T1000 (cell line): Measurements from ENCODE around the gene ARPC4.
"Not testable (repeated sequence)": the region's sequence is repeated elsewhere in the genome, so short reads cannot be mapped to it uniquely, and the experiment has no call there.

Source experiments
- DNase-seq: peaks from one replicate; lab custom pipeline; 2025; ENCODE audit warnings: mixed read lengths; lab: John Stamatoyannopoulos, UW

The ARPC4 gene

DNA sequence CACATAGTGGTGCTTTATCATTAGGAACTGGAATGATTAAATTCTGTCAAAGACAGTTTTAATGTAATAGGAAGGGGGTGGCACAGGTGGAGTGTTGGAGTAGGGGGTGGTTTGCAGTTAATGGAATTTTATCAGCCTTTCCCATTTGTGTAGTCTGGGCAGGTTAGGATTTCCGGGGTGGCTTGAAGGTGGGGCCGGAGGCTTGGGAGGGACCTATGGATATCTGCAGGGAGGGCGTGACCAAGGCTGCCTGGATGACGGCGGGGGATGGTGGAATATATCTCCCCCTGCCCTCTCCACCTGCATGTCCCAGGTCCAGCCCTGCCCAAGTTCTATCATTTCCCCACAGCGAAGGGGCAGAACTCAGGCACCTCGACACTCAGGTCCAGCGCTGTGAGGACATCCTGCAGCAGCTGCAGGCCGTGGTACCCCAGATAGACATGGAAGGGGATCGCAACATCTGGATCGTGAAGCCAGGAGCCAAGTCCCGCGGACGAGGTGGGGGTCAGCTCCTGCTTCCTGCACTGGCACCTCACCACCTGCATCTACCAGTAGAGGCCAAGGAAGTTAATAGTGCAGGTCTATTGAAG, 32.7 kb downstream of the ARPC4 start:
- no peak for DNase-seq

DNA sequence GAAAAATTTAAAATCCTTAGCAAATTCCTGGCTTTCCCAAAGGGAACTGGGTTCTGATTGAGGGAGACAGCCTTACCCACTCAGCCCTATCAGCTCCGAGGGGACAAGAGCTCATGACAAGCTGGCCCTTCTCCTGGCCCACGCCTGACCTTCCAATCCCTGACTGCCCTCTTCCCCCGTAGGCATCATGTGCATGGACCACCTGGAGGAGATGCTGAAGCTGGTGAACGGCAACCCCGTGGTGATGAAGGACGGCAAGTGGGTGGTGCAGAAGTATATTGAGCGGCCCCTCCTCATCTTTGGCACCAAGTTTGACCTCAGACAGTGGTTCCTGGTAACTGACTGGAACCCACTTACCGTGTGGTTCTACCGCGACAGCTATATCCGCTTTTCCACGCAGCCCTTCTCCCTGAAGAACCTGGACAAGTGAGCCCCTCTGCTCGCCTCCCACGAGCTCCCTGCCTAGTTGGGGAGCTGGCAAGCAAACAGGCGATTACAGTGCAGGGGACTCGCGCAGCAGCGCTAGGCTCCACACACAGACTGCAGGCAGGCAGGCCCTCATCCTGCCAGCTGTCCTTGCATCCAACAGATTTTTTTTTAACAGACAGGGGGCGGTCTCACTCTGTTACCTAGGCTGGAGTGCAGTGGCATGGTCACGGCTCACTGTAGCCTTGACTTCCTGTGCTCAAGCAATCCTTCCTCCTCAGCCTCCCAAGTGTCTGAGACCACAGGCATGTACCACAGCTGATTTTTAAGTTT, 34.1 kb downstream of the ARPC4 start:
- no peak for DNase-seq

- no peak for DNase-seq
Observed at GRCh38 chr3:9828801-9829755, 36.2 kb downstream of the ARPC4 start.

DNA sequence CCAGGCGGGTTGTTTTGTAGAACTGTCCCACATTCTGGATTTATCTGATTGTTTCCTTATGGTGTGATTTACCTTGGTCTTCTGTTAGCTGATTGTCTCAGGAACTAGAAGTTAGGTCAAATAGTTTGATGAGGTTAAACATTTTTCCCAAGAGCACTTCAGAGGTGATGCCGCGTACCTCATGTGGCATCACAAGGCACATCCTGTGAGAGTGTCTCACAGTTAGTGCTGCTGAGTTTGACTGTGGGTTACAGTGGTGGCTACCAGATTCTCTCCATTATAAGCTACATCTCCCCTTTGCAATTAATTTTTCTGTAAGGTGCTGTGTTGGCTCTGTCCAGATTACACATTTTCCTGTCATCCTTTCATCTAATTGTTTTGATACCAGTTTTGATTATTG, 38.4 kb downstream of the ARPC4 start:
- DNase-seq, result no peak

DNA sequence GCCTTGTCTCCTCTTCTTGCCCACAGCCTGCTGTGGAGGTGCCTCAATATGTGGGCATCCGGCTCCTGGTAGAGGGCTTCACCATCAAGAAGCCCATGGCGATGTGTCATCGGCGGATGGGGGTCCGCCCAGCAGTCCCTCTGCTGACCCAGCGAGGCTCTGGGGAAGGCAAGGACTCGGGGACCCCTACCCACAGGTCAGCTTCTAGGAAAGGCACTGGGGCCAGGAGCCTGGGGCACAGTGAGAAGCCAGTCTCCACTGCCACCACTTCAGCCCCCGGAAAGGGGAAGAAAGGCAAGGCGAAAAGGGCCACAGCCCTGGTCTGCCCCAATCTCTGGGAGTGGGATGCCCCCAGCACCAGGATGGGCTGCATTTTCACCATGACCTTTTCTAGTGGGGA, 40.2 kb downstream of the ARPC4 start:
- no peak for DNase-seq

GRCh38 chr3:9834520-9835380, 41.9 kb downstream of the ARPC4 start:
- DNase-seq, result no peak

- no peak for DNase-seq
Observed at GRCh38 chr3:9837701-9838582, 45.1 kb downstream of the ARPC4 start.

GRCh38 chr3:9838856-9839255, 46.0 kb downstream of the ARPC4 start:
- DNase-seq, result no peak

GRCh38 chr3:9841015-9841414, 48.1 kb downstream of the ARPC4 start:
- no peak for DNase-seq

- peak; percentile 98 for DNase-seq
Observed at GRCh38 chr3:9843715-9844438, 51.0 kb downstream of the ARPC4 start, which contains the start of gene RPUSD3. RPUSD3 (minus strand) TSS chr3:9844008; CDS start chr3:9843990, 18 bp downstream.

GRCh38 chr3:9846231-9846630, 53.3 kb downstream of the ARPC4 start:
- DNase-seq, result no peak

DNA sequence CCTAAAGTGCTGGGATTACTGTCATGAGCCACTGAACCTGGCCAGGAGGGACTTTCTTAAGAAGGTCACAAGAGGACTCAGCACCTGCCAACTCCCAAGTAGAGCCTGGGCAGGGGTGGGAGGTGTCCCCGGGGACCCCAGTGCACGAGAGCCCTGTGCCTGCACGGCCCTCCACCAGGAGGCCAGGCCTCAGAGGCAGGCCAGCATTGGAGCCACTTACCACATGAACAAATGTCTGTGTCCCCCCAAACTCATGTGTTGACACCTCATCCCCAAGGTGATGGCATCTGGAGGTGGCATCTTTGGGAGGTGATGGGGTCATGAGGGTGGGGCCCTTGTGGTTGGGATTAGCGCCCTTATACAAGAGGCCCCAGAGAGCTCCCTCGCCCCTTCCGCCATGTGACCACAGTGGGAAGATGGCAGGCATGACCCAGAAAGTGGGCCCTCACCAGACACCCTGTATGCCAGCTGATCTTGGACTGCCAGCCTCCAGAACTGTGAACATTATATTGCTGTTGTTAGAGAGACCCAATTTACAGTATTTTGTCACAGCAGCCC, 54.1 kb downstream of the ARPC4 start:
- no peak for DNase-seq

- not testable (repeated sequence) for DNase-seq
Observed at GRCh38 chr3:9847870-9848269, 55.0 kb downstream of the ARPC4 start.

GRCh38 chr3:9848860-9849259, 56.0 kb downstream of the ARPC4 start:
- not testable (repeated sequence) for DNase-seq

DNA sequence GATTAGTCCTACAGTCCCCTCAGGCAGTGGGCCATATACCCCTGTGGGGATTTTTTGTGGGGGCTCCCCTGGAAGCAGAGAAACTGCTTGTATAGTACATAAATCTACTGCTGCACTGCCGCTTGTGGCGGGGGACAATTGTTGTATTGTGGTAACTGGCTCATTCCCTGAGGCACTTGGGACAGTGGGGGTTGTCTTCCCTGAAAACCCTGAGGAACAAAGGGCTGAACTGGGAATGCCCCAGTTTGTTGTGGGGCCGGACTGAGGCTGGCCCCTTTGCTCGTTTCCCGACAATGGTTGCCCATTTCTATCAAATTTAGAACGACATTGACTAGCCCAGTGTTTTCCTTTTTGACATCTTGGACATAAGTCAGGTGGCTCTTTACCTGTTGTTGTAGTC, 58.5 kb downstream of the ARPC4 start:
- DNase-seq, result not testable (repeated sequence)

DNA sequence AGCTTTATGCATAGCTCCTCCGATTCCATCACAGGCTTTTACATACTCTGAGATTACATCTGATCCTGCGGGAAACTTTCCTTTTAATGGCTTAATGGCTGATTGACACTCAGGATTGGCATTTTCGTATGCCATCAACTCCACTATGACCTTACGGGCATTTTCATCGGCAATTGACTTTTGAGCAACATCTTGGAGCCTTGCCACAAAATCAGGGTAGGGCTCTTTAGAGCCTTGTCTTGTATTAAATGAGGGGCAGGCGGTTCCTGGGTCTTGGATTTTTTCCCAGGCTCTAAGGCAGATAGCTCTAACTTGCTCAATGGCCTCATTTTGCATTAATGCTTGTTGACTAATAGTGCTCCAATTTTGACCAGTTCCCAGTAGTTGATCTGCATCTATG, 59.0 kb downstream of the ARPC4 start:
- not testable (repeated sequence) for DNase-seq

- DNase-seq, result no peak
Observed at GRCh38 chr3:9852528-9852927, 59.6 kb downstream of the ARPC4 start.

DNA sequence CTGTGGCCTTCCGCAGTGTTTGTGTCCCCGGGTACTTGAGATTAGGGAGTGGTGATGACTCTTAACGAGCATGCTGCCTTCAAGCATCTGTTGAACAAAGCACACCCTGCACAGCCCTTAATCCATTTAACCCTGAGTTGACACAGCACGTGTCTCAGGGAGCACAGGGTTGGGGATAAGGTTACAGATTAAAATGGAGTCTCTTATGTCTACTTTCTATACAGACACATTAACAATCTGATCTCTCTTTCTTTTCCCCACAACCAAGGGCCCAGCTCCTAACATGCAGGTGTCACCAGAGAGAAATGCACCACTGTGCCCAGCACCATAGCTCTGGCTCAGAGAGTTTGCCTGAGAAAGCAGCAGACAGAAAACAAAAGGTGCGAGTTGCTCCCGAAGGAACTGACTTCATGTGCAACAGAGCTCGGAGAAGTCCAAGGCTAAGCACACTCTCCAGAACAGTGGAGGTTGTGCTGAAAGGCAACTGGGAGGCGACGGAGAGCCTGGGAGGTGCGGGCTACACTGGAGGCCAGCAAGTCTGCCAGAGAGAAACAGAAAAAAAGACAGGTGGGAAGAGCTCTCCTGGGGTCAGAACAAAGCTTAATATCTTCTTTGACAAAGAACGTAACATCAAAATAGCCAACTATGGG, 61.5 kb downstream of the ARPC4 start:
- not testable (repeated sequence) for DNase-seq

- no peak for DNase-seq
Observed at GRCh38 chr3:9855594-9855993, 62.7 kb downstream of the ARPC4 start.
